ENCODE data around the gene ZP1.

ZP1 gene

GRCh38 chr11:60859616-60860250 lies 7.6 kb upstream of the ZP1 start:
- no peak for DNase-seq

- no peak for DNase-seq
Observed at GRCh38 chr11:60860943-60861342, 6.4 kb upstream of the ZP1 start.

- DNase-seq: no peak
Observed at GRCh38 chr11:60862171-60862570, 5.2 kb upstream of the ZP1 start.

- DNase-seq: no peak
Observed at GRCh38 chr11:60863550-60864521, 3.5 kb upstream of the ZP1 start.

- DNase-seq: no peak
Observed at GRCh38 chr11:60864856-60865513, 2.4 kb upstream of the ZP1 start.

- DNase-seq: no peak
Observed at GRCh38 chr11:60867871-60868681, 734 bp downstream of the ZP1 start.

- DNase-seq: no peak
Observed at GRCh38 chr11:60868682-60869450, 1.5 kb downstream of the ZP1 start.

GRCh38 chr11:60869451-60869825 lies 2.1 kb downstream of the ZP1 start:
- DNase-seq: no peak

- no peak for DNase-seq
Observed at GRCh38 chr11:60870276-60870675, 2.9 kb downstream of the ZP1 start.

- no peak for DNase-seq
Observed at GRCh38 chr11:60870733-60871377, 3.5 kb downstream of the ZP1 start.

GRCh38 chr11:60871378-60872061 lies 4.2 kb downstream of the ZP1 start:
- no peak for DNase-seq

GRCh38 chr11:60872124-60872960 lies 5.0 kb downstream of the ZP1 start:
- no peak for DNase-seq

- no peak for DNase-seq
Observed at GRCh38 chr11:60872961-60873524, 5.7 kb downstream of the ZP1 start.

GRCh38 chr11:60873533-60873932 lies 6.2 kb downstream of the ZP1 start:
- DNase-seq: no peak

- DNase-seq: no peak
Observed at GRCh38 chr11:60874421-60875365, 7.4 kb downstream of the ZP1 start.

- DNase-seq: no peak
Observed at GRCh38 chr11:60875366-60876167, 8.2 kb downstream of the ZP1 start.

GRCh38 chr11:60876168-60876485 lies 8.8 kb downstream of the ZP1 start:
- no peak for DNase-seq

Data from central memory CD4-positive, alpha-beta T cell (primary cell).